Kidney glomerular epithelial cell (primary cell): ENCODE results near the gene DDIT3.

Source experiments
- DNase-seq: peaks from one replicate; lab custom pipeline; 2025; lab: John Stamatoyannopoulos, UW

Gene DDIT3

DNA sequence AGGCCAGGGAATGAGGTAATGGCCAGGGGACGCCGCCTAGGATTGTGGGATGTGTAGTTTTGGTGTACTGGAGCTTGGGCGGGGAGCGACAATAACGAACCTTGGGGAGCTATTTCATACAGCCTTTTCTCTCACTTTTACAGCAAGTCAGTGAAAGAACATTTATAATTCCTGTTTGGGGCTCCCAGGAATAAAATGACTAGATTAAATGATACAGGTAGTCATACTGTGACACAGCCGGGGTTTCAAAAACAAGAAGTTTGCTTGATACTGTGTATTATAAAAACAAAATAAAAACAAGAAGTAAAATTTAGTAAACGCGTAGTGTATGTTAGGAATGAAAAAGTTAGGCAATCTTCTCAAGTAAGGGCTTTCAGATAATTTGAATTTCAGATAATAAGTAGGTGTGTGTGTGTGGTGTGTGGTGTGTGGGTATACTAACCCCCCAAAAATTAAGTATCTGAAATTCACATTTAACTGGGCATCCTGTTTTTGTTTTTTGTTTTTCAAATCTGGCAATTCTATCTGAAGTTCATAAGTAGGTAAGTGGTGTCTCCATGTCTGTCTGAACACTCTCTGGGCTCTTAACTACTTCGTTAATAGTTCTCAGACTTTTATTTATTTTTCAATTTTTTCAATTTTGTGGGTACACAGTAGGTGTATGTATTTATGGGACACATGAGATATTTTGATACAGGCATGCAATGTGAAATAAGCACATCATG, 27.1 kb upstream of the DDIT3 start:
- DNase-seq = no peak

DNA sequence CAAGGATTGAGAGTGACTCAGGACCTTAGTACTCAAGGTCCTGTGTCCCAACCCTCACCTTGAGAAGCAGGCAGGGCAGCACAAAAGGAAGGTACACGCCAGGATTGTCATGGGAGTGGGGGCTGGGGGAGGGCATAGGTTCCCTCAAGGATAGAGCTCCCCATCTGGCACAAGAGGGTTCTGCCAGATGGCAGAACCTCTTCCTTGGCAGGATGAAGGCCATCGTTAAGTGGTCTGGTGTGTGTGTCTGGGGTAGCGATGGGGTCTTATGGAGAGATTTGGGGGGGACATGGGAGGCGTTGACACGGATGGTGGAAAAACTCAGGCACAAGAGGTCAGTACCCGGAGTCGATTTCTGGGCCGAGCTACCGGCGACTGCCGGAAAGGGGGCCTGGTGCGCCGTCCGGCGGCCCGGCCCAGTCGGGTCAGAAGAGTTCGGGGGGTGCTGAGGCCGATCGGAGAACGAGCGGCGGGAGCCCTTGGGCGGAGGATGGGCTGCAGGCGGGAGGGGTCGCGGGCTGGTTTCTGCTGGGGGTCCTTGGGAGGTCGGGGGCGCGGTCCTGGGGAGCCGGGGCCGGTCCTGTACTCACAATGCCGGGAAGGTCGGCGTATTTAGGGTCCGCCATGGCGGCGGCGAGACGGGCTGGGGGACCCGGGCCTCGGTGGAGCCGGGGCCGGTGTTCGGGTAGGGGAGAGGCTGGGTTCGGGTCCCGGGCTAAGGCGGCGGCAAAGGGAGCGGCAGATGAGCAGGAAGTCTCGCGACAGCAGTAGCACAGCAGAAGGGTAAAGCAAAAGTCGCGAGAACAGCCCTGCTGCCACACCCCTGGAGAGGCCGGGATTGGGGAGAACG, 26.3 kb upstream of the DDIT3 start, which contains the start of gene DCTN2:
Gene DCTN2, minus strand, starts transcription at position 755 of the 850 bp plus-strand sequence. Its CDS starts 129 bp downstream, at position 626.
- DNase-seq = peak; percentile 98

DNA sequence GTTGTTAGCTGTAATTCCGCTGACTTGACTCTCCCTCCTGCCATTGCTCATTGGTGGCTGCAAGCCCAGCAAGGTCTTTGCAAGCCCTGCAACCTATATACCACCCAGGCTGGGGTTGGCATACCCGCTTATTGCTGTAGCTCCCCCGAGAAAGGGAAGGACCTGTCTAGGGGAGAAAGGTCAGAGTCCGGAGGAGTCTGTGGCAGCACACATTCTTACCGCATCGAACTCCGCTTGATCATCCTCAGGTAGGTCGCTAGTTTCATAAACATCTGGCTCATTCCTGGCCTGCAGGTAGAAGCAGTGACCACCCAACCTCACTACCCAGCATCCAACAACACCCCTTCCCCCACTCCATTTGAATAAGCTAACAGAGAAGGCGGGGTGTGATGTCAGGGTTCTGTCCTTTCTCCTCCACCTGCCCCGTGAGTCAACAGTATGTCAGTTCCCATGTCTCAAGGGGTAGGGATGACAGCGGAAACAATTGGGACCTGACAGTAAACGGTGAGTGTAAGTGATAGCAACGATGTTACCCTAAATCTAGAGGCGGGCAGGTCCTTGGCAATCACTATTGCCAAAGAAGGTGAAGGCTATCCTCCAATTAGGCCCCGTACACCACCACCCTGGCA, 25.6 kb upstream of the DDIT3 start:
- no peak for DNase-seq

DNA sequence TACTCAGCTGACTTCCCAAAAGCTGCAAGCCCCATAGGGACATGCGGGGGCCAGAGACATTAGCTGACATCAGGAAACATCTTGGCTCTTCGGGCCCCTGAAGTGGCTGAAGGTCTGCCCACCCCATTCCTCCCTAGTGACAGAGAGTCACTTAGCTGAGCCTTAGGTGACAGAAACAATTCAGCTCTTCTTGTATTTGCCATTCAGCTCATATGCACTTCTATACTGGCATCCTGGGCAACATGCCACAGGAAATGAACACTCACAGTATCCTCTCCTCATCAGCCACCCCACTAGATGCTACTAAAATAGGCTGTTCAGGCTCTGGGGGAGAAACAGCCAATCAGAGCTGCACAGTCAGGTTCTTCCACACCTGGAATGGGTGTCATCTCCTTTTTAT, 23.3 kb upstream of the DDIT3 start:
- DNase-seq = no peak

DNA sequence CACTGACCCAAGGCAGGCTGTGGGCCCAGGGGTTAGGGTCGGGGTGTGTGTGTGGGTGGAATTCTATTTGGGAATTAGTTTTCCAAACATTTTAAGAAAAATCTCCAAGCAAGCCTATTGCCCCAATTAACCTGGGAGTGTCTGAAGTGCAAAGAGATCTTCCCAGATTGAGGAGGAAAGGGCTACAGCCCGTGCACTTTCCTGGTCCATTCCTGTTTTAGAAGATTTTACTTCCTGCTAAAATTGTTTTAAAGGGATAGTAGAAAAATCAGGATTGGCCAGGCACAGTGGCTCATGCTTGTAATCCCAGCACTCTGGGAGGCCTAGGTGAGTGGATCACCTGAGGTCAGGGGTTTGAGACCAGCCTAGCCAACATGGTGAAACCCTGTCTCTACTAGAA, 21.4 kb upstream of the DDIT3 start:
- DNase-seq = no peak

DNA sequence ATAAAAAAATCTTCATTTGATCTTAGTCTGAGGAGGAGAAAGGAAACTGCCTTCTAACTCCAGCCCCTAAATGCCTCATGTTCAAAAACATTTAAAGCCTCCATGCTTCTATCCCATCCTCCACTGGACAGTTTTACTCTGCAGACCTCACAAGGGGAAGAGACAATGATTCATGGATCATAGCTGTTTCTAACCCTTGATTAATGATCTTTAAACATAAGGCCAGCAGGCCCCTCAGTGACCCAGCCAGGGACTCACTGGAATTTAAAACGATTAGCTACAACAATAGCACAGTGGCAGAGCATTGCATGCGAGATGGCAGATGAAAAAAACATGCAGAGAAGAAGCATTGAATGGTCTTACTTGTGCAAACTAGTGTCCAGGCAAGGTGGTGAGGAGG, 20.7 kb upstream of the DDIT3 start:
- no peak for DNase-seq

DNA sequence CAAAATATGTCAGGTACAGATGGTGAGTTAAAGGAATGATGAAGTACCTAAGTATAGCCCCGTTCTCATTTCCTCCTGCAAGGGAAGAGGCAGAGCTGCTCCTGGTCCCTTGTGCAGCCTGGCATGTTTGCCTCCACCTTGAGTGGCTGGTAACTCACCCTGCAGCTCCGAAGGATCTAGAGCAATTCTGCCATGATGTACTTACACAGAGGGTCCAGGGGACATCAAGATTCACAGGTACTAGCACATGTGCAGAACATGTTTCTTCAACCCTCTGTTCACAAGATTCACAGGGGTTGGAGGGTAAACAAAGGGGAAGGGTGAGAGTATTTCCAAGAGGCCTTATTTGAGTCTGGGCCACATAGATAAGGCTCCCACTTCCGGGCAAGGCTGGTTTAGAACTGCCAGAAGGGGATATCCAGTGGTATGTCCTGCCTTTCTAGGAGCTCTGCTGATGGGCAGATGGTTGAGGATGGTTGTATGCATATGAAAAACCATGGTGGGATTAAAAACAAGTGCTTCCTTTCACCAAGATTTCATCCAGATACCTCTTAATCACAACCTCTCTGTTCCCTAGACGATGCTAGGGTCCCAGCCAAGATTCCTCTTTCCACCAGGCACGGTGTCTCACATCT, 18.9 kb upstream of the DDIT3 start:
- DNase-seq = no peak

DNA sequence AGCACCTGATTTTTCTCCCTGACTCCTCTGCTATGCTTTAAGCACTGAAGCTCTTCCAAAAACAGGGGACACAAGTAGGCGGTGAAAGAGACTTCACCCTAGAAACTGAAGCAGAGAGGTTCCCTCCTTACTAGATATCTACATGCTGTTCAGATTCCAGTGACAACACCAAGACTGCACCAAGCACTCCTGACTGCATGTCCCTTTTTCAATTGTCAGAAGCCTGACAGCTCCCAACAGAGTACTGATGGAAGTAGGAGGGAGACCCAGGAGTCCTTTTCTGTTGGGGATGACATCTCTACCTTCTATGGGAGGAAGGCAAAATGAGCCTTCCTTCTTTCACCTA, 16.3 kb upstream of the DDIT3 start:
- DNase-seq = no peak

DNA sequence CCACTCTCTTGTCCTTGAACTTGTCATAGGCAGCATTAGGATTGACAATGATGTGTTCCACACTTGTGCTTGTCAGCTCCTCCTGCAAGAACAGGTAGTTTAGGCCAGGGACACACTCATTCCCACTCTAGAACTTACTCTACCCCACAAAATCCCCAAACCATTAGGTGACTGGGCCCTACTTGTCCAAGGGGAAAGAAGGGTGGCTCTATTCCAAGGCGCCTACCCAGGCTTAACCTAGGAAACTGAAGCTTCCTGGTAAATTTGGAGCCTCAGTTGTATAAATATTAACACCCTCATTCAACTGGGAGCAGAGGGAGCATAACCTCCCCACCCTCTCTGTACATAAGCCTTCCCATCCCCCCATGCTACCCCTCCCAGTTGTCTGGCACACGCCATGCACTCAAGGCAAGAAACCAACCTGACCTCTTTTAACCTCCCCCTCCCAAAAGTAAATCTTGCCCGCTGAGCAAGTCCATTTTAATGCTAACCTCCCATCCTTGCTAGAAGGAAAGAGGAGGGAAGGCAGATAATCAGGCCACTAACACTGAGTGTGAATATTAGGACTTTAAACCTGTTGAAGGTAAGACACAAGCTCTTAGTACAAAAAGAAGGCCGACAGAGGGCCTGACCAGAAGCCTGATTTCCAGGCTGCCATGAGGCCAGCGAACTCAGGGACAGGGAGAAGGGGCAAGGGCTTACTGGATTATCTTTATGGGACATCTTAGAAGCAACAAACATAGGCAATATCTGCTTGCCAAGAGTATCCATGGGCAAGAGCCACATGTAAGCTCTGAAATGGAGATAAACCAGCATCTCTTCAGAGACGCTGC, 15.7 kb upstream of the DDIT3 start:
- DNase-seq = no peak

DNA sequence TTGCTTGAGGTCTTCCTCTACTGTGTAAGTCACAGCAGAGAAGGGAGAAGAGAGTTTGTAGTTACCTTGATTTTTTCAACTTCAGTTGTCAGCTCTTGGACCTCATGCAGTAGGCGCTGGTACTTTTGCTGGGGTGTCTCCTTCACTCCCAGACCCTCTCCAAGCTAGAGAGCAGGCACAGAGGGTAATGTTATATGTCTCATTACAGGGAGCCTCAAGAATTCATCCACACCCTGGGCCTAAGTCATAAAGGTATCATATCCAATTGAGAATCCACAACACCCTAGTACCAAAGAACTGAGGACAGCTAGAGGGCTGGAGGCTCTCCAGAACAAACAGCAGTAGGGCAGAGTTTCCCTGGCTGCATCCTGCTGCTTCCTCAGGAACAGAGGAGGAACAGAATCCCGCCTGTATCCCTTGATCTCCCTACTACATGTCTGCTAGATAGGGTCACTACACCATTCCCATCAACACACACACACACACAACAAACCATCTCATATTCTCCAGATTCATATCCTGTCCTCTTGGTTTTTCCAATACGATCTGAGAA, 14.8 kb upstream of the DDIT3 start:
- no peak for DNase-seq

DNA sequence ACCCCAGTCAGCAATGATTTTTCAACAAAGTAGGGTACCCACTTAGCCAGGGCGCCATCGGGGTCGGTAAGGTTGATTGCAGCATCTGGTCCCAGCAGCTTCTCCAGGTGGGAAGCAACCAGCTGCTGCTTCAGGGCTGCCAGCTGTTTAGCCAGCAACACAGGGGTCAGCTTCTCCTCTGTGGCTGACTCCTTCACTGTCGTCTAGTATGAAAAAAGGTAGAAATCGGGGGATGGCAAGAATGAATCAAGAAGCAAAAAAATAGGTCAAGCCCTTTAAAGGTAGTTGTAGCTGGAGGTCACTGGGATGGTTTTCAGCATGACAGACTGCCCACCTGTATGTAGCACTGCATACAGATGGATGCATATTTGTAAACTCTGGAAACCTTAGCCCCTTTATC, 13.9 kb upstream of the DDIT3 start:
- no peak for DNase-seq

DNA sequence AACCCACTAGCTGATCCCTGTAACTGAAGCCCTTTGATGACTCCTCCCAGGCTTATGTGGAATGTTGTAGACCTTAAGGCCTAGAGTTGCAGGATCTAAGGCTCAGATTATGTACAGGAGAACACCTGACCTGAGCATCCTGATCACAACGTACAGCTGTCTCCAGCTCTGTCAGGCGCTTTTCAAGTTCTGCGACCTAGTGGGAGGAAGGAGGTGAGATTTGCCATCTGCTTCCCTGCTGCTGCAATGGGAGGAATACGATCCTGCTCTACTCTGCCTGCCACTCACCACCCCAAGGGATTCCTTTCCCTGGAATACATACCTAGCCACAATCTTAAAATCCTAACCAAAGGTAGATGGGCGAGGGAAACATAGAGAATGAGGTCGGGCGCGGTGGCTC, 12.8 kb upstream of the DDIT3 start:
- DNase-seq = no peak

DNA sequence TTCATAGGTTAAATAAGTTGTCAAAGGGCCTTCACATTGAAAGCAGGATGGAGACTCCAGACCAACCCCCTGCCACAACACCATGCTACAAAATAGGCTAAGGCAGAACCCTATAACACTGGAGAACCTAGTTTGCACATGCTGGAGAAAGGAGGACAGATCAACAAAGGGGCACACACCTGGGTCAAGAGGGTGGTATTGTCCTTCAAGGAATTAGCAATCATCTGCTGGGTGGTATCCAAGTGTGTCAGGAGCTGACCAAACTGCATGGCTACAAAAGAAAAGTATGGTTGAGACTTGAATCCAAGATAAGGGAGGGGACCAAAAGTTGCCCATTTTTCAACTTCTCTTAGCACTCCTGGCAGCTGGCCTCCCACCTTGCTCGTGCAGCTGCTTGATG, 11.5 kb upstream of the DDIT3 start:
- DNase-seq = no peak

DNA sequence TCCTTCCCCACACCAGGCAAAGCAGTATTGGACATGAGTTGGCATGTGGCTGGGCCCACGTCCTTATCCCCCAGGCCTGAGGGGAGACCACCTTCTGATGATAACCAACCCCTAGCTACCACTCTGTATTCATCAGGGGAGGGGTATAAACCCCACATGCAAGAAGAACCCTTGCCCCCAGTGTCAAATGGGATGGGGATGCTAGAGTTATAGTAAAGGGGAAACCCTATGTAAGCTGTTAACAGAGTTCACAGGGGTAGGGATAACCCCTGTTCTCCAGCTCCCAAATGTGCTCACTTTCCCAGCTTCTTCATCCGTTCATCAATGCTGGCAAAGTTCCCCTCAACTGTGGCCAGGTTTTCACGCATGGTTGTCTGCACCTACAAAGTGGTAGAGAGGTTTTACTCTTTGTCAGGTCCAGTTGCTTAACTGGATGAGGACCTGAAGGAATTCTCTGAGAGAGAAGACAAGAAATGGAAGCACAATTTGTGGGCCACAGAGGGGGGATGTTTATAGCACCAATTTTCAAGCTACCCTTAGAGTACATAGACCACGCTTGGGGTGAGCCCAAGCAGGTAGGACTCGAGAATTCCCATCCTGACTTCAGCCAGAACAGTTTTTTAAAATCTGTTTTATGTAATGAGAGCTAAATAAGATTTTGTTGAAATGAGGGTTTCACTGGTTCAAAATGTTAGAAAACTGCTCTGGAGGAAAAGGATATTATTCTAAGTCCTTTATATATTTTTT, 10.3 kb upstream of the DDIT3 start:
- DNase-seq = no peak

DNA sequence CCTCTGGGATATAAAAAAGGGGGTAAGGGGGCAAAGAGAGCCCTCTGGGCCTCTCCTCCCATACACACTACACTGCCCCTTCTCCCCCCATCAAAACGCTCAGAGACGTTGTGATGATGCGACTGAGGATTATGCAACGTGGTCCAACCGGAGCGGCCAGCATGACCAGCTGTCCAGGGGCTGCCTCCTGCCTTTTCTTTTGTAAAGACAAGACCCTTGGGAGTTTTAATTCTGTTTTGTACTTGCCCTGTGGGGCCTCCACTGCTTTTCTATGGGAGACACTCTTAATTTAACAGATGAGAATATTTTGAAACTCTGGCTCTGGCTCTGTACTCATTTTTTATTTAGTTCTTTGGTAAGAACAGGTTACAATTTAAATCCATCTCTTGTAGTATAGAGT, 9.5 kb upstream of the DDIT3 start:
- no peak for DNase-seq

DNA sequence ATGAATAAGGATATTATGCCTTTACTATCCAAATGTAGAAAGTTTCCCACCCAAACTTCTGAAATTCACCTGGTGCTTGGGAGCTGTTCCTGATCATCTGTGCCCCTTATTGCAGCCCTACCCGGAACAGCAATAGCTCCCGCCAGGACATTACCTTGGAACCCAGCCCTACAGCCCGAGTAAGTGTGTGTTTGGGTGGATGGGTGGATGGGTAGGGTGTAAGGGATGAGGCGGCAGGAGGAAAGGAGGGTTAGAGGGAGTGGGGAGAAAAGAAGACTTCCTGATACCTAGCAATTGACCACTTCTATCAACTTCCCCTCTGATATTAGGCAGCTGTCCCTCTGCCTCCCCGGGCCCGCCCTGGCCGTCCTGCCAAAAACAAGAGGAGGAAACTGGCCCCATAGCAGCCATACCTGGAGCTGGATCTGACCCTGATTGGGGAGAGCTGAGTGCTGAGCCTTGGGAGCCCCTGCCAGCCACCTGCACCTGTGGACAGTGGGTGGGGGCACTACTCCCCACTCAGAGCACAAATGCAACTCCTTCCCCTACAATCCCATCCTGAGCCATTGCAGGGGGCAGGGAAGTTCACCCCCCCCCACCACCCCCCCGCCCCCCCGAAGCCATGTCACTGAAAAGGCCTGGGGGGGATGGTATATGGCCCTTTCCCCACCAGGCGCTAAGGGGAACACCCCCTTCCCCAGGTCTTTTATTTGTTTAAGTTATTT, 8.7 kb upstream of the DDIT3 start:
- DNase-seq = no peak

DNA sequence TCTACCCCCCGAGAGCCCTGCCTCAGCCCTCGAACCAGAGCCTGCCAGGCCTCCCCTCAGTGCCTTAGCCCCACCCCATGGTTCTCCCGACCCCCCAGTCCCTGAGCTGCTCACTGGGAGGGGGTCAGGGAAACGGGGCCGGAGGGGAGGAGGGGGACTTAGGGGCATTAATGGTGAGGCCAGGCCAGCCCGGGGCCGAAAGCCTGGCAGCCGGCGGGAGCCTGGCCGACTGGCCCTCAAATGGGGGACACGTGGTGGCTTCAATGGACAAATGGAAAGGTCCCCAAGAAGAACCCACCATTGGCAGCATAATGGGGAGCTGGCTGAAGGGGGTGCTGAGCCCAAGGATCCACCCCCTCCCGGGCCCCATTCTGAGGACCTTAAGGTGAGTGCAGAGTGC, 7.9 kb upstream of the DDIT3 start:
- DNase-seq = no peak

DNA sequence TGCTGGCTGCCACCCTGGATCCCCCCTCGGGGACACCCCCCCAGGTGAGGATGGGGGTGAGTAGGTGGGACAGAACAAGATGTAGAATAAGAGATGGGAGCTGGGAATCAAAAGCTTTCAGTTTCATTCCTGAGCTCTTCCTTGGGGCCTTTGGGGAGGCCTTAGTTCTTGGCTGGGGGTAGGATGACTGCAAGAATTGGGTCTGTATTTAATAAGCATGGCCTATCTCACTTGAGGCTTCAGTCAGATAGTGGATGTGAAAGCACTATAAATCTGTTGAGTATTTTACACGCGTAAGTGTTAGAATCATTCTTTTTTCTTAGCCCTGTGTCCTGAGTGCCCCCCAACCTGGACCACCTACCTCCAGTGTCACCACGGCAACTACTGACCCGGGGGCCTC, 6.9 kb upstream of the DDIT3 start:
- DNase-seq = no peak

DNA sequence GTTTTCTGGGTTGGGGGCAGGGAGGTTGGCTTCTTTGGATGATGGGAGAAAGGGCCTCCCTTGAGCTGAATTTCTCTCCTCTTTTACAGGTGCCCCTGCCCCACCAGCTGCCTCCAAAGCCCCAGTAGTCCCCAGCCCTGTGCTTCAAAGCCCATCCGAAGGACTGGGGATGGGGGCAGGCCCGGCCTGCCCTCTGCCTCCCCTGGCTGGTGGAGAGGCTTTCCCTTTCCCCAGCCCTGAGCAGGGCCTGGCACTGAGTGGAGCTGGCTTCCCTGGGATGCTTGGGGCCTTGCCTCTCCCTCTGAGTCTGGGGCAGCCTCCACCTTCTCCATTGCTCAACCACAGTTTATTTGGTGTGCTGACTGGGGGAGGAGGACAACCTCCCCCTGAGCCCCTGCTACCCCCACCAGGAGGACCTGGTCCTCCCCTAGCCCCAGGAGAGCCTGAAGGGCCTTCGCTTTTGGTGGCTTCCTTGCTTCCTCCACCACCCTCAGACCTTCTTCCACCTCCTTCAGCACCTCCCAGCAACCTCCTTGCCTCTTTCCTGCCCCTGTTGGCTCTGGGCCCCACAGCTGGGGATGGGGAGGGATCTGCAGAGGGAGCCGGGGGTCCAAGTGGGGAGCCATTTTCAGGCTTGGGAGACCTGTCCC, 6.3 kb upstream of the DDIT3 start:
- no peak for DNase-seq
